ENCODE data around the gene THSD7B. TPM values are rescaled to one million over a fixed set of nuclear protein-coding genes. Genes with fewer than 3 reads are reported as not detected.

Gene THSD7B
- total and polyA plus RNA-seq, 9 of the 15 experiments (the other 6 are each of a cell fraction or from before 2014, with no cell fraction given) = not detected

- Histone ChIP-seq H3K9me3 (replicated peaks; ENCODE audit: control insufficient read depth, insufficient read depth, low read depth, low read length) (no peaks in the 10 kb centered on the region), H3K27me3 (ENCODE audit: control insufficient read depth in 2 of 2, insufficient read depth in 2 of 2, low read length in 2 of 2) (no peaks in the 10 kb centered on the region), H3K79me2 (ENCODE audit: control insufficient read depth, insufficient read depth, low read length) (no peaks in the 10 kb centered on the region), H3K4me1 (replicated peaks in 1 of 2; ENCODE audit: control insufficient read depth in 2 of 2, insufficient read depth in 2 of 2, low read length in 2 of 2) (no peaks in the 10 kb centered on the region), H3K9ac (ENCODE audit: insufficient read depth in 1 of 2, low read depth in 2 of 2, low read length in 2 of 2) (no peak overlapping the region), H3K9me1 (ENCODE audit: control insufficient read depth, insufficient read depth, low read length) (no peaks in the 10 kb centered on the region), H3K36me3 (ENCODE audit: control insufficient read depth, insufficient read depth, low read length) (no peaks in the 10 kb centered on the region), H3K27ac (ENCODE audit: extremely low read depth, low read depth, low read length) (no peak overlapping the region), H4K20me1 (replicated peaks; ENCODE audit: control insufficient read depth, insufficient read depth, low read length) (no peaks in the 10 kb centered on the region), H3K4me3 (no peak overlapping the region), H2AFZ (ENCODE audit: low read depth, low read length) (no peak overlapping the region), H3K4me2 (ENCODE audit: insufficient read depth, low read length) (no peak overlapping the region)
- BruUV-seq (replicated peaks) = no TSS peak
- FAIRE-seq (no peak), ATAC-seq (no peak), DNase-seq (ENCODE audit: extremely low read depth in 1 of 4, low spot score in 3 of 4) (no peak)
- intact Hi-C loops (cut with micrococcal nuclease) (no loop called here), in situ Hi-C loops (cut with MboI) (no loop called here)
- TF ChIP-seq VEZF1 (CRISPR knock-in tag; IDR thresholded peaks at IDR 0.05) (no peak), TCF3 (CRISPR knock-in tag; IDR thresholded peaks at IDR 0.05) (no peak), MAX (CRISPR knock-in tag; IDR thresholded peaks at IDR 0.05) (no peak), FOXM1 (IDR thresholded peaks at IDR 0.05; ENCODE audit: low read depth) (no peak), FOXM1 (CRISPR knock-in tag; IDR thresholded peaks at IDR 0.05; ENCODE audit: low read depth) (no peak), EHMT2 (IDR thresholded peaks at IDR 0.05) (no peak), RHOXF2B (CRISPR knock-in tag; conservative IDR thresholded peaks at IDR 0.05) (no peak), PML (IDR thresholded peaks at IDR 0.05; ENCODE audit: low read length) (no peak), ZBTB1 (CRISPR knock-in tag; IDR thresholded peaks at IDR 0.05; ENCODE audit: borderline replicate concordance, low read depth) (no peak), ZNF280A (IDR thresholded peaks at IDR 0.05; ENCODE audit: low read depth, partially characterized antibody) (no peak), XRCC4 (IDR thresholded peaks at IDR 0.05; ENCODE audit: extremely low read depth, insufficient read depth, insufficient read length) (no peak), BRF1 (IDR thresholded peaks at IDR 0.05; ENCODE audit: borderline replicate concordance, extremely low read depth, insufficient read length) (no peak), SIX5 (IDR thresholded peaks at IDR 0.05; ENCODE audit: borderline replicate concordance in 1 of 2, insufficient read depth in 1 of 2, low read depth in 1 of 2, low read length in 2 of 2) (no peak), ZNF561 (CRISPR knock-in tag; conservative IDR thresholded peaks at IDR 0.05) (no peak)
- TF ChIP-seq, protein P1, sequence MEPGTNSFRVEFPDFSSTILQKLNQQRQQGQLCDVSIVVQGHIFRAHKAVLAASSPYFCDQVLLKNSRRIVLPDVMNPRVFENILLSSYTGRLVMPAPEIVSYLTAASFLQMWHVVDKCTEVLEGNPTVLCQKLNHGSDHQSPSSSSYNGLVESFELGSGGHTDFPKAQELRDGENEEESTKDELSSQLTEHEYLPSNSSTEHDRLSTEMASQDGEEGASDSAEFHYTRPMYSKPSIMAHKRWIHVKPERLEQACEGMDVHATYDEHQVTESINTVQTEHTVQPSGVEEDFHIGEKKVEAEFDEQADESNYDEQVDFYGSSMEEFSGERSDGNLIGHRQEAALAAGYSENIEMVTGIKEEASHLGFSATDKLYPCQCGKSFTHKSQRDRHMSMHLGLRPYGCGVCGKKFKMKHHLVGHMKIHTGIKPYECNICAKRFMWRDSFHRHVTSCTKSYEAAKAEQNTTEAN (CRISPR knock-in tag; IDR thresholded peaks at IDR 0.05) = no peak
- TF ChIP-seq, protein P2, sequence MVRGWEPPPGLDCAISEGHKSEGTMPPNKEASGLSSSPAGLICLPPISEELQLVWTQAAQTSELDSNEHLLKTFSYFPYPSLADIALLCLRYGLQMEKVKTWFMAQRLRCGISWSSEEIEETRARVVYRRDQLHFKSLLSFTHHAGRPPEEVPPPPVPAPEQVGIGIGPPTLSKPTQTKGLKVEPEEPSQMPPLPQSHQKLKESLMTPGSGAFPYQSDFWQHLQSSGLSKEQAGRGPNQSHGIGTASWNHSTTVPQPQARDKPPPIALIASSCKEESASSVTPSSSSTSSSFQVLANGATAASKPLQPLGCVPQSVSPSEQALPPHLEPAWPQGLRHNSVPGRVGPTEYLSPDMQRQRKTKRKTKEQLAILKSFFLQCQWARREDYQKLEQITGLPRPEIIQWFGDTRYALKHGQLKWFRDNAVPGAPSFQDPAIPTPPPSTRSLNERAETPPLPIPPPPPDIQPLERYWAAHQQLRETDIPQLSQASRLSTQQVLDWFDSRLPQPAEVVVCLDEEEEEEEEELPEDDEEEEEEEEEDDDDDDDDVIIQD (CRISPR knock-in tag; IDR thresholded peaks at IDR 0.05) = no peak
- WGBS (ENCODE audit: insufficient coverage, low coverage, missing lambda C conversion rate) = 2% methylated on average over 4 of the region's 4 CpGs
- ChIA-PET POLR2A (interaction anchor here (0.6 to 0.8 kb wide), 2 partner anchors 1295 to 1903 kb away, joined by 3 to 5 read pairs; no protein-coding TSS in a partner anchor), CTCF (ENCODE audit: low intra/inter-chr PET ratio) (no interaction called here)
Measured at GRCh38 chr2:136727973-136728699, 37.2 kb upstream of the THSD7B start.

Data from K562 (cell line).